ENCODE measurements around the gene IGFBP3. TPM values are rescaled to one million over a fixed set of nuclear protein-coding genes. Genes with fewer than 3 reads are reported as not detected.
A peak's percentile ranks its signal among the peaks of the same experiment; 100 is the strongest.

The IGFBP3 gene
- total RNA-seq, 8 experiments from 2014 or later: 0.92 to 187 (median 3.3) TPM; not detected in 2

DNA sequence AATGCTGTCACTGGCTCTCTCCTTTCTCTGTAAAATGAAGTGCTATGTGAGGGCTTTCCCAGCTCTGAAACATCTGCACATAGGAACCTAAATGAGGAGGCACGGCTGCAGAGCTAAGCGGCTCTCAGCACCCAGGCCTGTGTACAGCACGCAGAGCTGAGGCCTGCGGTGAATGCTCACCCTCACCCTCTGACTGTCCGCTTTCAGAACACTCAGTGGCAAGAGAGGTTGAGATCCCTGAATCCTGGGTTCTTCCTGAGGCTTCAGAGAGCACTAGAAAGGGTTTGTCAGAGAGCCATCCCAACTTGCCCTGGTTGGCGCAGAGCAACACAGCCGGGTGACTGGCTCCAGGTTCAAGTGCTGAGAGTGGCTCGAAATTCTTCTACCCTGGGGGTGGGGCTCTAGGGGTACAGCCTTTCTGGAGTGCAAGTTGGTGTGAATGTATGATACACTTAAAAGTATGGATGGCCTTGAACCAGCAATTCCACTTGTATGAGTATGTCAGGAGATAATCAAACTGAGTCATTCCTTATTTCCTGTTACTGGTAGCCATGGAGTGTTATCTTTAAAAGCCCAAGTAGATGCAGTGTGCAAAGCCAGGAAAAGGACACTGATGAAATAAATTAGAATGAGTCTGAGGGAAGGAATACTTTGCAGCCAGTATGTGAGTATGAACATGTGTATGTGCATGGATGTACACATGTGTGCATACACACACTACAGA lies 46.5 kb downstream of the IGFBP3 start:
- Histone ChIP-seq H3K4me3 (no peak overlapping the region), H3K4me1 (replicated peaks in 1 of 2) (no peaks in the 10 kb centered on the region), H3K27ac (no peak overlapping the region)
- no peak for ATAC-seq (replicated peaks in 6 of 8)
- in situ Hi-C loops (cut with MboI; ENCODE audit: low pct_unique_long_range_greater_than_20kb in 2 of 9, low sequenced_read_pairs in 9 of 9, unreplicated experiment in 9 of 9): loop anchor here in 5 of 9 experiments (25.0 kb wide), 1 partner anchor 712 kb away; the partner anchor contains the start of gene RAMP3 (in 5 of the 5)
- WGBS, 10 experiments: 15 to 100% (median 82%) methylated on average over 1 to 3 of the region's 8 CpGs; no CpG with 5 or more reads in 4 of the 10 experiments

DNA sequence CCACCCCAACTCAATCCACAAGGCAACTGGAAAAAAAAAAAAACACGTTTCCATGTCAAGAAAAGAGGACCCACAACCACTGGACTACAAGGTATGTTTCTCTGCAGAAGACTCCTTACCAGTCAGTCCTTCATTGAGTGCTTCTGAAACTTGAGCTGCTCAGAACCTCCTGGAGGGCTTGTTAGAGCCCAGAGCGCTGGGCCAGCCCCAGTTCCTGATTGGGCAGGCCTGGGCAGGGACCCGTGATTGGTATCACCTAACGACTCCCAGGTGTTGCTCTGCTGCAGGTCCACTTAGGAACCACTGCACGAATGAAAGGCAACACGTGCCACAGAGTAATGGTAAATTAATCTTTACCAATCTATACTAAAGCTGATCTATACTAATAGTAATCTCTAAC lies 47.7 kb downstream of the IGFBP3 start:
- no peak overlapping the region for H3K4me3 ChIP-seq
- no peak overlapping the region for H3K27ac ChIP-seq
- in situ Hi-C loops (cut with MboI; ENCODE audit: low pct_unique_long_range_greater_than_20kb in 2 of 9, low sequenced_read_pairs in 9 of 9, unreplicated experiment in 9 of 9): loop anchor here in 5 of 9 experiments (25.0 kb wide), 1 partner anchor 711 kb away; the partner anchor contains the start of gene RAMP3 (in 5 of the 5)
- WGBS, 10 experiments: 32 to 81% (median 66%) methylated on average over 1 to 5 of the region's 6 CpGs; no CpG with 5 or more reads in 2 of the 10 experiments
- no peak for ATAC-seq (replicated peaks in 6 of 8)
- no peaks in the 10 kb centered on the region for H3K4me1 ChIP-seq (replicated peaks in 1 of 2)

DNA sequence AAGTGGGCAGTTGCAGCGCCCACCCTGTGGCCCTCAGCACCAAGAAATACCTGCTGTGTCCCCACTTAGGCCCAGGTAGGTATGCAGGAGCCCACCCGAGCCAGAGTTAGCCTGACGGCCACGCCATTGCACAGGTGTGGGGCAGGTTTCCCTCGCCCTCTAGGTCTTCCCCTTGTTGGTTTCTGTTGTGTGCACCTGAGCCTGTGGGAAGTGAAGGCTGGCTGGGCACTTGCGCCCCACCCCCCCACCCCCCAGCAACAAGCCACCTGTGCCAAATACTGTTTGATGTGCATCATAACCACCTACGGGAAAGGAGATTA lies 48.1 kb downstream of the IGFBP3 start, which contains the start of gene CCDC201:
TSS of gene CCDC201 (minus strand) at position 48 of the 320 bp plus-strand sequence. CDS start 75 bp downstream, outside the sequence.
- 31 to 80% (median 80%) methylated on average over 1 to 4 of the region's 7 CpGs; no CpG with 5 or more reads in 7 of the 10 experiments for WGBS, 10 experiments
- Histone ChIP-seq H3K4me3 (no peak within 1 kb of the TSS), H3K27ac (no peak within 1 kb of the TSS), H3K4me1 (replicated peaks in 1 of 2) (no peaks in the 10 kb centered on the region)
- no peak for ATAC-seq (replicated peaks in 6 of 8)
- in situ Hi-C loops (cut with MboI; ENCODE audit: low pct_unique_long_range_greater_than_20kb in 2 of 9, low sequenced_read_pairs in 9 of 9, unreplicated experiment in 9 of 9): loop anchor here in 5 of 9 experiments (25.0 kb wide), 1 partner anchor 711 kb away; the partner anchor contains the start of gene RAMP3 (in 5 of the 5)

DNA sequence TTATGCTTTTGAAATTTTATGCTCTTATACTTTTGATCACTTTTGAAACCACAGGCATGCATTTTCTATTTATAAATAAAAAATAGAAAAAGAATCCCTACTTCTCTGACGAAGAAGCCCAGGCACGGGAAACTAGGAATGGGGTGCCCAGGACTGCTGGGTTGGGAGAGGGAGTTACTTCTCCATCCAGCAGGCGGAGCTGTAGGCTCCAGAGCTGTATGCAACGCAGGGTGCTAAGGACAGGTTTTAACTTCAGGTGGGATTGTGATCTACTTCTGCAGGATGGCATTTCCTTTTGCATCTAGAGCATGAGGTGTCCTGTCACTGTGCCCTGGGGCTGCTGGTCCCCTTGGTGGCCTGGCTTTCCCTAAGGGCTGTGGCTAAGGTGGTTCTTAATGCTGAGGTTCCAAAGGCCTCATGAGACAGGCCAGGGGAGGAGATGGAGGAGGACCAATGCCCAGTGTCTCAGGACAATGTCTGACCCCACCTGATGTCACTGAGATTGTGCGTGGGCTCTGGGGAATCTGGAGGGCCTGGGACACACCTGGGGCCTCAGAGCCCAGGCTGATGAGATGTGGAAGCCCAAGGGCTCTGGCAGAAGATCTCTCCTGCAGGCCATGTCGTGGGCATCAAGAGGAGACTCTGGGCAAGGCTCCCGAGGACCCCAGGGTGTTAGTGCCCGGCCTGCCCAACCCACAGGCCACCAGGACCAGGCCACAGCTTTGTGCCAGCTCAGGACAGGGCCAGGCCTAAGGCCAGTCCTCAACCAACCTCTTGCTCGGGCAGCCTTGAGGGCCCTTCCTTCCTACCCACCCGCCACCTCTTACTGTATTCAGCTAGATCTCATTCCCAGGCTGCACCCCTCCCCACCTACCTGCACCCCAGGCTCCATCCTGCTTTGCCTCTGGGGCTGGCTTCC lies 48.7 kb downstream of the IGFBP3 start:
- in situ Hi-C loops (cut with MboI; ENCODE audit: low pct_unique_long_range_greater_than_20kb in 2 of 9, low sequenced_read_pairs in 9 of 9, unreplicated experiment in 9 of 9): loop anchor here in 5 of 9 experiments (25.0 kb wide), 1 partner anchor 710 kb away; the partner anchor contains the start of gene RAMP3 (in 5 of the 5)
- ATAC-seq (replicated peaks in 6 of 8): peak in 2 of 8 experiments; percentile 56 to 59
- WGBS, 10 experiments: 27 to 91% (median 64%) methylated on average over 1 to 6 of the region's 10 CpGs; no CpG with 5 or more reads in 3 of the 10 experiments
- Histone ChIP-seq H3K4me1 (replicated peaks in 1 of 2) (no peaks in the 10 kb centered on the region), H3K4me3 (no peak overlapping the region), H3K27ac (no peak overlapping the region)

GRCh38 chr7:45869426-45869825 lies 51.6 kb downstream of the IGFBP3 start:
- Histone ChIP-seq H3K4me1 (replicated peaks in 1 of 2) (no peaks in the 10 kb centered on the region), H3K4me3 (no peak overlapping the region), H3K27ac (no peak overlapping the region)
- ATAC-seq (replicated peaks in 6 of 8): no peak
- in situ Hi-C loops (cut with MboI; ENCODE audit: low pct_unique_long_range_greater_than_20kb in 2 of 9, low sequenced_read_pairs in 9 of 9, unreplicated experiment in 9 of 9): loop anchor here in 6 of 9 experiments (10.0 to 25.0 kb wide), 2 partner anchors 707 to 715 kb away; partner anchors contain the start of gene RAMP3 (in 6 of the 6)
- 62 to 100% (median 80%) methylated on average over 1 to 4 of the region's 4 CpGs; no CpG with 5 or more reads in 1 of the 10 experiments for WGBS, 10 experiments

DNA sequence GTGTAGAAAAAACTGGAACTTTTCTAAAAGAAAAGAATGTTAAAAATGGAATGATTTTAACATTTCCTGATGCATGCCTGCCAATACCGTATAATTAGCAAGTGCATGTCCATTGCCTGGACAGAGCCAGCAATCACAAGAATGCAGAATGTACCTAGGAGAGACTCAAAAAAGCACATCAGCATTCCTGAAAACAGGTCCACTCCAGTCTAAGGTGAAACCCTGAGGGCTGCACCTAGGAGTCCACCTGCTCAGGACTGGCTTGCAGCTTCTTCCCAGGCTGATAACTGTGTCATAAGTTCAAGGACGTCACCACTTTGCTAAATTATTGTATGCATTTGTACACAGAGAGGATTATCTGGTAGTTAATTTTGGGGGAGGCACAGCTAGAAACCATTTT lies 53.6 kb downstream of the IGFBP3 start:
- no peak overlapping the region for H3K4me3 ChIP-seq
- WGBS, 10 experiments: 0 to 92% (median 71%) methylated on average over 1 to 2 of the region's 2 CpGs; no CpG with 5 or more reads in 3 of the 10 experiments
- in situ Hi-C loops (cut with MboI; ENCODE audit: low pct_unique_long_range_greater_than_20kb in 2 of 9, low sequenced_read_pairs in 9 of 9, unreplicated experiment in 9 of 9): loop anchor here in 6 of 9 experiments (10.0 to 25.0 kb wide), 2 partner anchors 705 to 713 kb away; partner anchors contain the start of gene RAMP3 (in 6 of the 6)
- H3K27ac ChIP-seq: no peak overlapping the region
- no peaks in the 10 kb centered on the region for H3K4me1 ChIP-seq (replicated peaks in 1 of 2)
- no peak for ATAC-seq (replicated peaks in 6 of 8)

GRCh38 chr7:45865594-45866410 lies 55.3 kb downstream of the IGFBP3 start:
- H3K4me3 ChIP-seq: no peak overlapping the region
- in situ Hi-C loops (cut with MboI; ENCODE audit: low pct_unique_long_range_greater_than_20kb in 2 of 9, low sequenced_read_pairs in 9 of 9, unreplicated experiment in 9 of 9): loop anchor here in 6 of 9 experiments (10.0 to 25.0 kb wide), 2 partner anchors 704 to 711 kb away; partner anchors contain the start of gene RAMP3 (in 6 of the 6)
- peak in 2 of 8 experiments; percentile 24 to 71 for ATAC-seq (replicated peaks in 6 of 8)

GRCh38 chr7:45863715-45864114 lies 57.4 kb downstream of the IGFBP3 start:
- 0 to 67% (median 30%) methylated on average over 1 to 9 of the region's 9 CpGs; no CpG with 5 or more reads in 4 of the 10 experiments for WGBS, 10 experiments
- in situ Hi-C loops (cut with MboI; ENCODE audit: low pct_unique_long_range_greater_than_20kb in 2 of 9, low sequenced_read_pairs in 9 of 9, unreplicated experiment in 9 of 9): loop anchor here in 6 of 9 experiments (10.0 to 25.0 kb wide), 2 partner anchors 701 to 709 kb away; partner anchors contain the start of gene RAMP3 (in 6 of the 6)
- H3K4me1 ChIP-seq (replicated peaks in 1 of 2): no peaks in the 10 kb centered on the region
- H3K4me3 ChIP-seq: no peak overlapping the region
- ATAC-seq (replicated peaks in 6 of 8): peak in 1 of 8 experiments; percentile 57
- no peak overlapping the region for H3K27ac ChIP-seq

More at GRCh38 chr7:45865594-45866410, 55.3 kb downstream of the IGFBP3 start:
- H3K4me1 ChIP-seq (replicated peaks in 1 of 2): no peaks in the 10 kb centered on the region
- WGBS, 10 experiments: 0 to 100% (median 73%) methylated on average over 1 to 5 of the region's 13 CpGs; no CpG with 5 or more reads in 5 of the 10 experiments
- H3K27ac ChIP-seq: no peak overlapping the region

Other genes with a start within 250 kb of the IGFBP3 start
- gene CCDC201, start 48.2 kb downstream of the IGFBP3 start, total RNA-seq: under 1 TPM in 4 of 8 experiments, not detected in 4; 0.09 to 0.28 (median 0.16) TPM
- not detected for gene IGFBP1, start 32.8 kb downstream of the IGFBP3 start, total RNA-seq

Measured in motor neuron (in vitro differentiated cells).